Suprapubic skin (tissue), 3 donors: ENCODE data around the gene CXCL1.

Experiments
- POLR2AphosphoS5 ChIP-seq, 3 donors: sonication (generic); formaldehyde crosslinking; IDR thresholded peaks; one replicate each; pipeline ENCODE4 v1.6.1; 2017; ENCODE audit warnings: antibody characterized with exemption in 3 of 3
- TF ChIP-seq, protein P1 (sequence below), 2 donors: fragments of 200-600 bp in 1 of 2; fragments of 450-650 bp in 1 of 2; sonication (generic) in 1 of 2; IDR thresholded peaks; one replicate each; pipeline ENCODE4 v1.5.1; 2016 to 2019; ENCODE audit warnings: antibody characterized with exemption in 2 of 2, mild to moderate bottlenecking in 1 of 2, moderate library complexity in 1 of 2

DNA sequence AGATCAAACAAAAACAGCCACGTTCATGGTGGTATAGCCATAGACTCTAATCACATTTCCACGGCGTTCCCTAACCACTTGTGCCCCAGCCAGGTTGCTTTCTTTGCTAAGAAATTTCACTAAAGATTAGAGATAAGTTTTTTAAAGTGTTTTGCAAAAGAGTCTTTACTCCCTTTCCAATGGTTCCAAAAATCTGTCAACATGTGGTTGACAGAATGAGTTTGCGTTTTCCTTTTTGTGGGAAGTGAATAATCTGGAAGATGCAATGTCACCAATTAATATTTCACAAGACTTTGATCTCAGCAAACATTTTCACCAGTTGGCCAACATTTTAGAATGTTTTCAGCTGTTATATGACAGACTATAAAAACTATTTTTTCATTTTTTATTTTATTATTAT lies 35.3 kb downstream of the CXCL1 start:
- TF ChIP-seq, protein P1, sequence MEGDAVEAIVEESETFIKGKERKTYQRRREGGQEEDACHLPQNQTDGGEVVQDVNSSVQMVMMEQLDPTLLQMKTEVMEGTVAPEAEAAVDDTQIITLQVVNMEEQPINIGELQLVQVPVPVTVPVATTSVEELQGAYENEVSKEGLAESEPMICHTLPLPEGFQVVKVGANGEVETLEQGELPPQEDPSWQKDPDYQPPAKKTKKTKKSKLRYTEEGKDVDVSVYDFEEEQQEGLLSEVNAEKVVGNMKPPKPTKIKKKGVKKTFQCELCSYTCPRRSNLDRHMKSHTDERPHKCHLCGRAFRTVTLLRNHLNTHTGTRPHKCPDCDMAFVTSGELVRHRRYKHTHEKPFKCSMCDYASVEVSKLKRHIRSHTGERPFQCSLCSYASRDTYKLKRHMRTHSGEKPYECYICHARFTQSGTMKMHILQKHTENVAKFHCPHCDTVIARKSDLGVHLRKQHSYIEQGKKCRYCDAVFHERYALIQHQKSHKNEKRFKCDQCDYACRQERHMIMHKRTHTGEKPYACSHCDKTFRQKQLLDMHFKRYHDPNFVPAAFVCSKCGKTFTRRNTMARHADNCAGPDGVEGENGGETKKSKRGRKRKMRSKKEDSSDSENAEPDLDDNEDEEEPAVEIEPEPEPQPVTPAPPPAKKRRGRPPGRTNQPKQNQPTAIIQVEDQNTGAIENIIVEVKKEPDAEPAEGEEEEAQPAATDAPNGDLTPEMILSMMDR (IDR thresholded peaks at IDR 0.05), result no peak
- TF ChIP-seq POLR2AphosphoS5 (IDR thresholded peaks at IDR 0.05), result no peak
